Vagina (tissue), 2 donors: ENCODE measurements around the gene TTC23. TPM values are rescaled to one million over a fixed set of nuclear protein-coding genes. Genes with fewer than 3 reads are reported as not detected.

Experiments
- DNase-seq, 2 donors: peaks; one replicate each; pipeline ENCODE4 v3.0.0-alpha.2; 2017; ENCODE audit errors: extremely low spot score in 2 of 2
- H3K27ac ChIP-seq: fragments of 200-600 bp; sonication (generic); one replicate; pipeline ENCODE4 v1.5.1; 2019
- H3K27me3 ChIP-seq: fragments of 200-600 bp; sonication (generic); one replicate; pipeline ENCODE4 v1.5.1; 2019
- H3K36me3 ChIP-seq, 2 donors: fragments of 200-600 bp; sonication (generic); one replicate each; pipeline ENCODE4 v1.5.1; 2017 to 2019
- H3K4me1 ChIP-seq: fragments of 200-600 bp; sonication (generic); one replicate; pipeline ENCODE4 v1.5.1; 2019
- H3K4me3 ChIP-seq, 2 donors: fragments of 200-600 bp; sonication (generic); 1 replicate in 1 of 2; 2 replicates in 1 of 2; pipeline ENCODE4 v1.5.1; 2016 to 2019
- H3K9me3 ChIP-seq: fragments of 200-600 bp; sonication (generic); one replicate; pipeline ENCODE4 v1.5.1; 2019
- POLR2A ChIP-seq, 2 donors: fragments of 450-650 bp; IDR thresholded peaks; one replicate each; pipeline ENCODE4 v1.6.1; 2017; ENCODE audit warnings: antibody characterized with exemption in 2 of 2, mild to moderate bottlenecking in 2 of 2, moderate library complexity in 2 of 2
- POLR2AphosphoS5 ChIP-seq, 2 donors: sonication (generic); formaldehyde crosslinking; IDR thresholded peaks; one replicate each; pipeline ENCODE4 v1.9.0; 2017; ENCODE audit warnings: antibody characterized with exemption in 2 of 2, mild to moderate bottlenecking in 2 of 2, low read depth in 1 of 2; ENCODE audit not compliant: insufficient read depth in 1 of 2
- intact Hi-C: fragments of 100-400 bp; cut with DNase I; formaldehyde crosslinking; loops from one replicate; pipeline ENCODE4 v1.15.1; 2023
- total RNA-seq: library from RNA; depleted of rRNA; stranded (reverse); fragments of >200 nt; gene quantifications from one replicate; pipeline ENCODE4 v1.2.3, GENCODE V29; 2016
- TF ChIP-seq, protein P1 (sequence below), 3 experiments: fragments of 450-650 bp in 2 of 3; fragments of 200-600 bp in 1 of 3; sonication (generic) in 1 of 3; IDR thresholded peaks; one replicate each; pipeline ENCODE4 v1.5.1; 2017 to 2019; ENCODE audit warnings: antibody characterized with exemption in 3 of 3, mild to moderate bottlenecking in 2 of 3, moderate library complexity in 2 of 3

TTC23 gene
- total RNA-seq, 1 donor from 2014 or later = 64.1 TPM

DNA sequence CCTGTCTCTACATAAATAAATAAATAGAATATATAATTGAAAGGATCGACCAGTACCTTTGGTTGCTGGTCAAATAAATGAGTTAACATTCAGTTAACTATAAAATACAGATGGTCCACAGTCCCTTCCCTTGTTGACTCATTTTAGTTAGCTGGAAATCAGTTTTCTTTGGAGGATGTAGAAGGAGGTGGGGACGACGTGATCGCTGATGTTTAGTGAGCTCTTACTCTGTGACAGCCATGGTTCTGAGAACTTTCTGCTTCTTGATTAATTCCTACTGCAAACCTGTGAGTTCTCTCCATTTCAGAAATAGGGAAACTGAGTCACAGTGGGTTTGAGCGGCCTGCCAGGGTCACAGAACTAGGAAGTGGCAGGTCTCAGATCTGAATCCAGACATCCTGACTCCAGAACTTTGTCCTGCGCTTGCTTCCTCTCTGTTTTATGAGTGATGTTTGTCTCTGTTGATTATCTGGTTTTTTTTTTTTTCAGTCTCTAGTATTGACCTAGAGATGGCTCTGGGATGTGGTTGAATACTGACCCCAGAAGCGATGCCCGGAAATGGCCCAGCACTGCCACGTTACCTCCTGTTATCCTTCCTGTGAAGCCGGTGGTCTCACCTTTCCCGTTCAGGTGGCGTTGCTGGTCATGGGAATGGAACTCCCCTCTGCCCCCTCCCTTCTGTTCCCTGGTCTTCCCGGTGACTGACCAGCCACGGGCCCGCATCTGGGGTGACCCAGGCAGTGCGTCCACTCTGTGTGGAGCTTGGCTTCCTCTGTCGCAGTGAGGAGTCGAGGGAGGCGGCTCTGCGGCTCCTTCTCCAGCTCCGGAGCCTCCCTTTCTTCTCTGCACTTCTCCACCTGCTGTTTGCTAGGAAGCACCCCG lies 126.3 kb downstream of the TTC23 start:
- H3K36me3 ChIP-seq = peaks cover 0 to 6% of the 10 kb centered on the region in 2 donors
- peak overlapping the region; percentile 13 to 16 for H3K4me3 ChIP-seq
- H3K27me3 ChIP-seq = no peaks in the 10 kb centered on the region
- H3K9me3 ChIP-seq = no peaks in the 10 kb centered on the region
- DNase-seq = no peak
- H3K4me1 ChIP-seq = peaks cover 47% of the 10 kb centered on the region
- H3K27ac ChIP-seq = peak overlapping the region; percentile 77
- intact Hi-C loops = loop anchor here (5.0 kb wide), 1 partner anchor 49 kb away; no protein-coding TSS in a partner anchor
- TF ChIP-seq POLR2AphosphoS5 (IDR thresholded peaks at IDR 0.05; ENCODE audit: insufficient read depth in 1 of 2, low read depth in 1 of 2) (no peak), POLR2A (IDR thresholded peaks at IDR 0.05) (no peak)
- TF ChIP-seq, protein P1, sequence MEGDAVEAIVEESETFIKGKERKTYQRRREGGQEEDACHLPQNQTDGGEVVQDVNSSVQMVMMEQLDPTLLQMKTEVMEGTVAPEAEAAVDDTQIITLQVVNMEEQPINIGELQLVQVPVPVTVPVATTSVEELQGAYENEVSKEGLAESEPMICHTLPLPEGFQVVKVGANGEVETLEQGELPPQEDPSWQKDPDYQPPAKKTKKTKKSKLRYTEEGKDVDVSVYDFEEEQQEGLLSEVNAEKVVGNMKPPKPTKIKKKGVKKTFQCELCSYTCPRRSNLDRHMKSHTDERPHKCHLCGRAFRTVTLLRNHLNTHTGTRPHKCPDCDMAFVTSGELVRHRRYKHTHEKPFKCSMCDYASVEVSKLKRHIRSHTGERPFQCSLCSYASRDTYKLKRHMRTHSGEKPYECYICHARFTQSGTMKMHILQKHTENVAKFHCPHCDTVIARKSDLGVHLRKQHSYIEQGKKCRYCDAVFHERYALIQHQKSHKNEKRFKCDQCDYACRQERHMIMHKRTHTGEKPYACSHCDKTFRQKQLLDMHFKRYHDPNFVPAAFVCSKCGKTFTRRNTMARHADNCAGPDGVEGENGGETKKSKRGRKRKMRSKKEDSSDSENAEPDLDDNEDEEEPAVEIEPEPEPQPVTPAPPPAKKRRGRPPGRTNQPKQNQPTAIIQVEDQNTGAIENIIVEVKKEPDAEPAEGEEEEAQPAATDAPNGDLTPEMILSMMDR (IDR thresholded peaks at IDR 0.05) = no peak

DNA sequence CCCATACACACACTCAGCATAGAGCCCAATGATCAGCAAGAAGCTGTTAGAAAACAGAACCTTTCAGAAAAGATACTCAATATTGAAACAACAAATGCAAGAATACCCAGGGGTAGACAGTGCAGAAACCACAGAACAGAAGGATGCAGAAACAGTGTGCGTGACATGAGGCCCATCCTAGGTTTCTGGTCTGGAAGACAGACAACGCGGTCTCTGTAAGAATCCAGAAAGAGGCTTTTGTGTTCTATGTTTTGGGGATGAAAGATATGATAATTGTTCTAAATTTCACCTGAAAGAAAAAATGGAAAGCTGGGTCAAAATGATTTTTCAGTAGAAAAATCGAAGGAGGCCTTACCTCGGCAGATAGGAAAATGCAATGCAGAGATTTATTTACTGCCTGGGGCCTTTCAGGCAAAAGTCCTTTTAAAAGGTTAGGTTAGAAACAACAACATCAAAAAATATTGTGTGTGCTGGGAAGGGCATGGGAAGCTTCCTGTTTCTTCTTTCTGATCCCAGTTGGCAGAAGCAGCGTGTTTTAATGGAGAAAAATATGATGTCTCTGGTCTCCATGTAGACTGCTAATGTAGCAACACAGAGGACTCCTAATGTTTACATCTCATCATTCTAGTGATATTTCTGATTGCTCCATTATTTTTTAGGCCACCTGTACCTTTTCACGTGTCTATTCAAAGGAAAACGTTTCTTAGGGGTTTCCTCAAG lies 127.5 kb downstream of the TTC23 start:
- intact Hi-C loops = loop anchor here (5.0 kb wide), 1 partner anchor 50 kb away; no protein-coding TSS in a partner anchor
- Histone ChIP-seq H3K27ac (no peak overlapping the region), H3K4me1 (peaks cover 47% of the 10 kb centered on the region)

DNA sequence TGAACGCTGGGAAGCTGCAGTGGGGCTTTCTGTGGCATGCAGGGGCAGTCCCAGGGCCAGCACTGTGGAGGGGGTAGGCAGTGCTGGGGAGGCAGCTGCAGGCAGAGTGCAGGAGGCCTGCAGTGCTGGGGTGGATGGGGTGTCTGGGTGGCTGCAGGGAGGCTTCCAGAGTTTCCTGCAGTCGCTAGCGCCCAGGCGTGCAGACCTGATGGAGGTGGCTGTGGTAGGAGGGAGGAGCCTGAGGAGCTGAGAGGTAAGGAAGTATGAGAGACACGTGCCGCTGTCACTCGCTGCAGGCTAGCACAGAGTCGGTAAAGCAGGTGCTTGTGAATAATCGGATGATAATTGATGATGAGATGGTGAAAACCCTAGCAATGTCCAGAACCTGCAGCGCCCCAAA lies 128.2 kb downstream of the TTC23 start:
- no peaks in the 10 kb centered on the region for H3K9me3 ChIP-seq
- no peak overlapping the region for H3K27ac ChIP-seq
- no peak for TF ChIP-seq POLR2A (IDR thresholded peaks at IDR 0.05)
- TF ChIP-seq, protein P1 (IDR thresholded peaks at IDR 0.05) = no peak
- no peak for TF ChIP-seq POLR2AphosphoS5 (IDR thresholded peaks at IDR 0.05; ENCODE audit: insufficient read depth in 1 of 2, low read depth in 1 of 2)
- H3K4me3 ChIP-seq = no peak overlapping the region
- peaks cover 44% of the 10 kb centered on the region for H3K4me1 ChIP-seq
- H3K36me3 ChIP-seq = peaks cover 0 to 6% of the 10 kb centered on the region in 2 donors
- no peak for DNase-seq
- H3K27me3 ChIP-seq = no peaks in the 10 kb centered on the region
- intact Hi-C loops = loop anchor here (5.0 kb wide), 1 partner anchor 51 kb away; no protein-coding TSS in a partner anchor

More for the DNA sequence above, 127.5 kb downstream of the TTC23 start:
- no peak for DNase-seq
- Histone ChIP-seq H3K9me3 (no peaks in the 10 kb centered on the region), H3K36me3 (peaks cover 0 to 6% of the 10 kb centered on the region in 2 donors), H3K4me3 (no peak overlapping the region), H3K27me3 (no peaks in the 10 kb centered on the region)
- TF ChIP-seq, protein P1 (IDR thresholded peaks at IDR 0.05) = no peak
- TF ChIP-seq POLR2A (IDR thresholded peaks at IDR 0.05) (no peak), POLR2AphosphoS5 (IDR thresholded peaks at IDR 0.05; ENCODE audit: insufficient read depth in 1 of 2, low read depth in 1 of 2) (no peak)

DNA sequence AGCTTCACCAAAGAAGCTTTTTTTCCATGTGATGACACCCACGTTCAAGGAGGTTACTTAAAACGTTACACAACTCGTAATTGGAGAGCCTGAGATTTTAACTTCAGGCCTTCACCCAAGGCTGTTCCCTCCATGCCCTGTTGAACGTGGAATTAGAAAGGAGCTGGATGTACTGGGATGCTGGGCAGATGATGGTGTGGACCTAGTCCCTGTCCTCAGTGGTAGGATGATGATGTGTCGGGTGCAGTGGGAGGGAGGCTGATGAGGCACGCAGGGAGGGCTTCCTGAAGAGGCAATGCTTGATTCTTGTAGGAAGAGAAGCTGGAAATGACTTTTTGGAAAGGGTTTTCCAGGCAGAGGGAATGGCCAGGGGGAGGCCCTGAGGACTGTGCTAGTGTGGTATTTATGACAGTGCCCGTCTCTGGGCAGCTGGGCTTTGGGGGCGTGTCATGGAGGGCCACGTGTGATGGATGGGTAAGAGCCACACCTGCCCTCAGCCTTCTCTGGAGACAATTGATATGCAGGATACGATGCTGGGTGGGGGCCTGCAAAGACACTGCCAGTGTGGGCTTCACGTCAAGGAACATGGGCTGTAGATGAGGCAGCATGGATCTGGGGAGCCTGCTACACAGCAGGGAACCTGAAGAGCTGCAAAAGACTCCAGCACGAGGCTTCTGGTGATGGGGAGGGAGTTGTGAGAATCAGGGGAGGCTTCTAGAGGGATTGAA lies 129.2 kb downstream of the TTC23 start:
- no peak for DNase-seq
- no peak overlapping the region for H3K27ac ChIP-seq
- no peak for TF ChIP-seq POLR2A (IDR thresholded peaks at IDR 0.05)
- TF ChIP-seq, protein P1 (IDR thresholded peaks at IDR 0.05) = no peak
- no peak for TF ChIP-seq POLR2AphosphoS5 (IDR thresholded peaks at IDR 0.05; ENCODE audit: insufficient read depth in 1 of 2, low read depth in 1 of 2)
- no peaks in the 10 kb centered on the region for H3K9me3 ChIP-seq
- H3K4me3 ChIP-seq = no peak overlapping the region
- H3K36me3 ChIP-seq = peaks cover 0 to 6% of the 10 kb centered on the region in 2 donors
- H3K4me1 ChIP-seq = peaks cover 34% of the 10 kb centered on the region
- no peaks in the 10 kb centered on the region for H3K27me3 ChIP-seq
- intact Hi-C loops = loop anchor here (5.0 kb wide), 1 partner anchor 52 kb away; no protein-coding TSS in a partner anchor
